ENCODE data around the gene GAPT. TPM values are rescaled to one million over a fixed set of nuclear protein-coding genes. Genes with fewer than 3 reads are reported as not detected.
"Not testable (repeated sequence)": the region's sequence is repeated elsewhere in the genome, so short reads cannot be mapped to it uniquely, and the experiment has no call there.

The GAPT gene
- total RNA-seq, 1 experiment from 2014 or later, result not detected

GRCh38 chr5:58523956-58524355, 32.7 kb downstream of the GAPT start:
- Histone ChIP-seq H3K4me2 (ENCODE audit: low read length) (no peak overlapping the region), H3K4me3 (ENCODE audit: low read length) (no peak overlapping the region), H3K4me1 (ENCODE audit: insufficient read depth, low read length) (no peaks in the 10 kb centered on the region), H4K20me1 (ENCODE audit: low read length) (no peaks in the 10 kb centered on the region), H3K9ac (ENCODE audit: low read length) (no peak overlapping the region), H3K9me2 (replicated peaks; ENCODE audit: low read length) (no peaks in the 10 kb centered on the region), H3K36me3 (ENCODE audit: low read depth, low read length) (no peaks in the 10 kb centered on the region), H3F3A (ENCODE audit: low read length, unreplicated experiment) (no peaks in the 10 kb centered on the region), H3K27me3 (ENCODE audit: low read length) (peaks cover 24% of the 10 kb centered on the region), H3K9me3 (ENCODE audit: low read length) (no peaks in the 10 kb centered on the region), H3K27ac (ENCODE audit: low read length) (no peak overlapping the region), H2AFZ (ENCODE audit: low read length) (no peak overlapping the region), H3K79me2 (ENCODE audit: low read length) (no peaks in the 10 kb centered on the region)
- TF ChIP-seq EZH2 (IDR thresholded peaks at IDR 0.05; ENCODE audit: low read length, unreplicated experiment), result no peak
- TF ChIP-seq EZH2phosphoT487 (IDR thresholded peaks at IDR 0.05; ENCODE audit: borderline replicate concordance, low read length), result no peak
- TF ChIP-seq, protein P1, sequence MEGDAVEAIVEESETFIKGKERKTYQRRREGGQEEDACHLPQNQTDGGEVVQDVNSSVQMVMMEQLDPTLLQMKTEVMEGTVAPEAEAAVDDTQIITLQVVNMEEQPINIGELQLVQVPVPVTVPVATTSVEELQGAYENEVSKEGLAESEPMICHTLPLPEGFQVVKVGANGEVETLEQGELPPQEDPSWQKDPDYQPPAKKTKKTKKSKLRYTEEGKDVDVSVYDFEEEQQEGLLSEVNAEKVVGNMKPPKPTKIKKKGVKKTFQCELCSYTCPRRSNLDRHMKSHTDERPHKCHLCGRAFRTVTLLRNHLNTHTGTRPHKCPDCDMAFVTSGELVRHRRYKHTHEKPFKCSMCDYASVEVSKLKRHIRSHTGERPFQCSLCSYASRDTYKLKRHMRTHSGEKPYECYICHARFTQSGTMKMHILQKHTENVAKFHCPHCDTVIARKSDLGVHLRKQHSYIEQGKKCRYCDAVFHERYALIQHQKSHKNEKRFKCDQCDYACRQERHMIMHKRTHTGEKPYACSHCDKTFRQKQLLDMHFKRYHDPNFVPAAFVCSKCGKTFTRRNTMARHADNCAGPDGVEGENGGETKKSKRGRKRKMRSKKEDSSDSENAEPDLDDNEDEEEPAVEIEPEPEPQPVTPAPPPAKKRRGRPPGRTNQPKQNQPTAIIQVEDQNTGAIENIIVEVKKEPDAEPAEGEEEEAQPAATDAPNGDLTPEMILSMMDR (conservative IDR thresholded peaks at IDR 0.05; ENCODE audit: low read depth, low read length), result no peak
- no peak for ATAC-seq
- intact Hi-C loops (cut with micrococcal nuclease), result no loop called here
- CTCF ChIA-PET, result no interaction called here
- DNase-seq, result no peak
- no TSS peak for BruUV-seq (replicated peaks)
- POLR2A ChIA-PET (ENCODE audit: unreplicated experiment), result no interaction called here

GRCh38 chr5:58524571-58524970, 33.3 kb downstream of the GAPT start:
- H3K9me2 ChIP-seq (replicated peaks; ENCODE audit: low read length), result no peaks in the 10 kb centered on the region
- H3K4me2 ChIP-seq (ENCODE audit: low read length), result no peak overlapping the region
- CTCF ChIA-PET, result no interaction called here
- POLR2A ChIA-PET (ENCODE audit: unreplicated experiment), result no interaction called here
- no peaks in the 10 kb centered on the region for H3F3A ChIP-seq (ENCODE audit: low read length, unreplicated experiment)
- H3K79me2 ChIP-seq (ENCODE audit: low read length), result no peaks in the 10 kb centered on the region
- no peak overlapping the region for H2AFZ ChIP-seq (ENCODE audit: low read length)
- no TSS peak for BruUV-seq (replicated peaks)
- H3K9me3 ChIP-seq (ENCODE audit: low read length), result no peaks in the 10 kb centered on the region
- intact Hi-C loops (cut with micrococcal nuclease), result no loop called here
- H3K9ac ChIP-seq (ENCODE audit: low read length), result no peak overlapping the region
- TF ChIP-seq EZH2phosphoT487 (IDR thresholded peaks at IDR 0.05; ENCODE audit: borderline replicate concordance, low read length), result no peak
- no peak for TF ChIP-seq EZH2 (IDR thresholded peaks at IDR 0.05; ENCODE audit: low read length, unreplicated experiment)
- TF ChIP-seq, protein P1 (conservative IDR thresholded peaks at IDR 0.05; ENCODE audit: low read depth, low read length), result no peak
- ATAC-seq, result no peak
- H3K27ac ChIP-seq (ENCODE audit: low read length), result no peak overlapping the region
- DNase-seq, result no peak
- H3K27me3 ChIP-seq (ENCODE audit: low read length), result peaks cover 24% of the 10 kb centered on the region
- no peak overlapping the region for H3K4me3 ChIP-seq (ENCODE audit: low read length)
- no peaks in the 10 kb centered on the region for H3K36me3 ChIP-seq (ENCODE audit: low read depth, low read length)
- no peaks in the 10 kb centered on the region for H4K20me1 ChIP-seq (ENCODE audit: low read length)
- H3K4me1 ChIP-seq (ENCODE audit: insufficient read depth, low read length), result no peaks in the 10 kb centered on the region

- no peak overlapping the region for H2AFZ ChIP-seq (ENCODE audit: low read length)
- no peak overlapping the region for H3K4me3 ChIP-seq (ENCODE audit: low read length)
- peaks cover 13% of the 10 kb centered on the region for H3K27me3 ChIP-seq (ENCODE audit: low read length)
- H4K20me1 ChIP-seq (ENCODE audit: low read length), result no peaks in the 10 kb centered on the region
- no peaks in the 10 kb centered on the region for H3K36me3 ChIP-seq (ENCODE audit: low read depth, low read length)
- no peak for DNase-seq
- no peaks in the 10 kb centered on the region for H3F3A ChIP-seq (ENCODE audit: low read length, unreplicated experiment)
- no peak overlapping the region for H3K27ac ChIP-seq (ENCODE audit: low read length)
- no peak overlapping the region for H3K4me2 ChIP-seq (ENCODE audit: low read length)
- no peaks in the 10 kb centered on the region for H3K79me2 ChIP-seq (ENCODE audit: low read length)
- no peaks in the 10 kb centered on the region for H3K9me3 ChIP-seq (ENCODE audit: low read length)
- POLR2A ChIA-PET (ENCODE audit: unreplicated experiment), result no interaction called here
- no TSS peak for BruUV-seq (replicated peaks)
- no peaks in the 10 kb centered on the region for H3K4me1 ChIP-seq (ENCODE audit: insufficient read depth, low read length)
- TF ChIP-seq, protein P1 (conservative IDR thresholded peaks at IDR 0.05; ENCODE audit: low read depth, low read length), result no peak
- TF ChIP-seq EZH2phosphoT487 (IDR thresholded peaks at IDR 0.05; ENCODE audit: borderline replicate concordance, low read length) (no peak), EZH2 (IDR thresholded peaks at IDR 0.05; ENCODE audit: low read length, unreplicated experiment) (no peak)
- H3K9ac ChIP-seq (ENCODE audit: low read length), result no peak overlapping the region
- ATAC-seq, result no peak
- H3K9me2 ChIP-seq (replicated peaks; ENCODE audit: low read length), result no peaks in the 10 kb centered on the region
- CTCF ChIA-PET, result no interaction called here
- intact Hi-C loops (cut with micrococcal nuclease), result no loop called here
Measured at GRCh38 chr5:58530942-58531490, 39.8 kb downstream of the GAPT start.

GRCh38 chr5:58541935-58542334, 50.7 kb downstream of the GAPT start:
- H3K9me3 ChIP-seq (ENCODE audit: low read length); H3K27me3 ChIP-seq (ENCODE audit: low read length); H3K4me1 ChIP-seq (ENCODE audit: insufficient read depth, low read length); H3K27ac ChIP-seq (ENCODE audit: low read length); ATAC-seq; H3K9me2 ChIP-seq (replicated peaks; ENCODE audit: low read length); DNase-seq; H3K9ac ChIP-seq (ENCODE audit: low read length); H3K4me2 ChIP-seq (ENCODE audit: low read length); H4K20me1 ChIP-seq (ENCODE audit: low read length); POLR2A ChIA-PET (ENCODE audit: unreplicated experiment); H3K4me3 ChIP-seq (ENCODE audit: low read length); H3K36me3 ChIP-seq (ENCODE audit: low read depth, low read length); BruUV-seq (replicated peaks); intact Hi-C loops (cut with micrococcal nuclease); CTCF ChIA-PET; H3F3A ChIP-seq (ENCODE audit: low read length, unreplicated experiment); H2AFZ ChIP-seq (ENCODE audit: low read length); H3K79me2 ChIP-seq (ENCODE audit: low read length): not testable (repeated sequence)
